Stimulated activated CD8-positive, alpha-beta memory T cell treated with anti-CD3 and anti-CD28 coated beads, Interleukin-7, amount 100 ng/mL, for 4 hours (primary cell): ENCODE data around the gene DYNC2H1.
"Not testable (repeated sequence)": the region's sequence is repeated elsewhere in the genome, so short reads cannot be mapped to it uniquely, and the experiment has no call there.

ENCODE experiments used
- DNase-seq, 2 donors: peaks; one replicate each; pipeline ENCODE4 v3.0.0-alpha.2; 2020; ENCODE audit warnings: low read depth in 2 of 2

Gene DYNC2H1

GRCh38 chr11:103372906-103373305, 263.7 kb downstream of the DYNC2H1 start:
- no peak for DNase-seq

- DNase-seq = not testable (repeated sequence)
Observed at GRCh38 chr11:103374227-103374626, 265.0 kb downstream of the DYNC2H1 start.

GRCh38 chr11:103378931-103379330, 269.7 kb downstream of the DYNC2H1 start:
- no peak for DNase-seq

- DNase-seq = no peak
Observed at GRCh38 chr11:103380031-103380430, 270.8 kb downstream of the DYNC2H1 start.

- no peak for DNase-seq
Observed at GRCh38 chr11:103384652-103385051, 275.4 kb downstream of the DYNC2H1 start.

- no peak for DNase-seq
Observed at GRCh38 chr11:103395612-103396011, 286.4 kb downstream of the DYNC2H1 start.

GRCh38 chr11:103396237-103396636, 287.0 kb downstream of the DYNC2H1 start:
- DNase-seq = no peak

- DNase-seq = no peak
Observed at GRCh38 chr11:103397369-103397768, 288.1 kb downstream of the DYNC2H1 start.

GRCh38 chr11:103398829-103399228, 289.6 kb downstream of the DYNC2H1 start:
- no peak for DNase-seq

GRCh38 chr11:103406357-103406756, 297.1 kb downstream of the DYNC2H1 start:
- DNase-seq = no peak

GRCh38 chr11:103407641-103408040, 298.4 kb downstream of the DYNC2H1 start:
- DNase-seq = no peak

- DNase-seq = no peak
Observed at GRCh38 chr11:103413266-103413888, 304.2 kb downstream of the DYNC2H1 start.

- DNase-seq = no peak
Observed at GRCh38 chr11:103418014-103418413, 308.8 kb downstream of the DYNC2H1 start.

GRCh38 chr11:103420593-103420992, 311.4 kb downstream of the DYNC2H1 start:
- no peak for DNase-seq

GRCh38 chr11:103433386-103434072, 324.3 kb downstream of the DYNC2H1 start:
- no peak for DNase-seq

GRCh38 chr11:103434073-103434411, 324.8 kb downstream of the DYNC2H1 start:
- no peak for DNase-seq

GRCh38 chr11:103436131-103436770, 327.0 kb downstream of the DYNC2H1 start:
- DNase-seq = no peak

- no peak for DNase-seq
Observed at GRCh38 chr11:103441021-103441420, 331.8 kb downstream of the DYNC2H1 start.

- no peak for DNase-seq
Observed at GRCh38 chr11:103448966-103449365, 339.7 kb downstream of the DYNC2H1 start.

- no peak for DNase-seq
Observed at GRCh38 chr11:103450241-103450640, 341.0 kb downstream of the DYNC2H1 start.

- DNase-seq = no peak
Observed at GRCh38 chr11:103453126-103453525, 343.9 kb downstream of the DYNC2H1 start.

- DNase-seq = no peak
Observed at GRCh38 chr11:103453915-103454709, 344.9 kb downstream of the DYNC2H1 start.
